ENCODE measurements around the gene INO80D.
A peak's percentile ranks its signal among the peaks of the same experiment; 100 is the strongest.
"Not testable (repeated sequence)": the region's sequence is repeated elsewhere in the genome, so short reads cannot be mapped to it uniquely, and the experiment has no call there.

The INO80D gene

GRCh38 chr2:205984381-205984780 is 101.6 kb downstream of the INO80D start:
- in situ Hi-C loops (cut with HindIII; ENCODE audit: low sequenced_read_pairs), result no loop called here
- TF ChIP-seq CTCF (IDR thresholded peaks at IDR 0.05; ENCODE audit: low read depth, low read length, missing control alignments), result no peak
- DNase-seq (ENCODE audit: low read depth), result no peak
- no peak overlapping the region for H3K4me3 ChIP-seq (ENCODE audit: low read depth, low read length)

GRCh38 chr2:205982776-205983327 is 103.1 kb downstream of the INO80D start:
- no peak for TF ChIP-seq CTCF (IDR thresholded peaks at IDR 0.05; ENCODE audit: low read depth, low read length, missing control alignments)
- no peak for DNase-seq (ENCODE audit: low read depth)

GRCh38 chr2:205978728-205979127 is 107.2 kb downstream of the INO80D start:
- H3K4me3 ChIP-seq (ENCODE audit: low read depth, low read length); in situ Hi-C loops (cut with HindIII; ENCODE audit: low sequenced_read_pairs); DNase-seq (ENCODE audit: low read depth): not testable (repeated sequence)

More at GRCh38 chr2:205982776-205983327, 103.1 kb downstream of the INO80D start:
- H3K4me3 ChIP-seq (ENCODE audit: low read depth, low read length), result no peak overlapping the region
- in situ Hi-C loops (cut with HindIII; ENCODE audit: low sequenced_read_pairs), result no loop called here

GRCh38 chr2:205977699-205978098 is 108.3 kb downstream of the INO80D start:
- DNase-seq (ENCODE audit: low read depth); H3K4me3 ChIP-seq (ENCODE audit: low read depth, low read length); in situ Hi-C loops (cut with HindIII; ENCODE audit: low sequenced_read_pairs): not testable (repeated sequence)

- in situ Hi-C loops (cut with HindIII; ENCODE audit: low sequenced_read_pairs); H3K4me3 ChIP-seq (ENCODE audit: low read depth, low read length); DNase-seq (ENCODE audit: low read depth): not testable (repeated sequence)
Measured at GRCh38 chr2:205976934-205977659, 108.9 kb downstream of the INO80D start.

- no peak for DNase-seq (ENCODE audit: low read depth)
- no peak overlapping the region for H3K4me3 ChIP-seq (ENCODE audit: low read depth, low read length)
- no peak for TF ChIP-seq CTCF (IDR thresholded peaks at IDR 0.05; ENCODE audit: low read depth, low read length, missing control alignments)
- in situ Hi-C loops (cut with HindIII; ENCODE audit: low sequenced_read_pairs), result no loop called here
Measured at GRCh38 chr2:205976120-205976814, 109.7 kb downstream of the INO80D start.

- H3K4me3 ChIP-seq (ENCODE audit: low read depth, low read length), result no peak overlapping the region
- TF ChIP-seq CTCF (IDR thresholded peaks at IDR 0.05; ENCODE audit: low read depth, low read length, missing control alignments), result no peak
- DNase-seq (ENCODE audit: low read depth), result peak; percentile 22
- in situ Hi-C loops (cut with HindIII; ENCODE audit: low sequenced_read_pairs), result no loop called here
Measured at GRCh38 chr2:205975082-205975949, 110.7 kb downstream of the INO80D start.

Data from astrocyte of the cerebellum (primary cell).